NCI-H128 (cell line): ENCODE data around the gene DGKD.

Experiments used
- DNase-seq: peaks from one replicate; lab custom pipeline; 2025; ENCODE audit not compliant: unreplicated experiment; lab: John Stamatoyannopoulos, UW

Gene DGKD

DNA sequence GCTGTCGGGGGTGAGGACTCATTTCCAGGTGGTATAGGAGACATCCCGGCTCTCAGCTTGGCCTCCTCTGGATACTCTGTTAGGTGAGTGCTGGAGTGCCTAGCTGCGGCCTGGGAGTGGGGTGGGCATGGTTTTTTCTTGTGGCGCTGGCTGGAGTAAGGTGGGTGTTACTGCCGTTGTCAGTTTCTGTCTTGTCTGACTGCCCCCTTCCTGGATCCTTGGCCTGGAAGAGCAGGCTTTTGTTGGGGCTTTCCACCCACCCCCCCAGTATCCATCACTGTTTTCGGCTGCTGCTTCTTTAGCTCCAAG is 69.2 kb downstream of the DGKD start:
- DNase-seq, result no peak

DNA sequence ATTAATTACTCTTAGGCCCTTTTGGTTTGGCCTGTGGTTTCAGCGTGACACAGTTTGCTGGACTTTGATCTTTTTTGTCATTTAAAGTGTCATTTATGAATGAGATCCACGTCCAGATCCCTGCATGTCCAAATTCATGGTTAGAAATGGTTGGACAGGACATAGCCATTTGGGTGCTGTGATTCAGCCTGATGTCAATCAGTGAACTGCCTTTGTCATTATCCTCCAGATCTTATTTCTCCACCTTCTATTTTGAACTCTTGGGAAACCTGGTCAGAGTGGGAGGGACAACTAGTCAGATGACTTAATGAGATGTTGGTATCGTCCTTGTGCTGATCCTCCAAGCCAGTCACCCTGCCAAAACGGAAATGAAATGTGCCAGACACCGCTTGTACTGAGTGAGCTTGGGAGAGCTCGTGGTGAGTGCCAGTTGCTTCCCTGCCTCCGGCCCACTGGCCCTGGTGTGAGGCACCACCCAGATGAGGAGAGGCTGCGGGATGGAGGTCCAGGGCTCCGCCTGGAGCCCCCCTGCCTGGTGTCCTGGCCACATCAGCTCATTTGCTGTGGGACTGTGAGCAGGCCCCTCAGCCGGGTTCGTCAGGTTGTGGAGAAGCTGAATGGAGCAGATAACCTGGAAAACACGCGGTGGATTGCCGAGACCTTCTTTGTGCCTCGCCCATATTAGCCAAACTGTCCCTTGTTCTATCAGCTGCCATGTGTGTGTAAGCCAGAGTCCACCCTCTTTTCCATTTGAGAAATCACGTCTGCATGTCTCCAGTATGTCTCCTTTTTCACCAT is 70.1 kb downstream of the DGKD start:
- no peak for DNase-seq

DNA sequence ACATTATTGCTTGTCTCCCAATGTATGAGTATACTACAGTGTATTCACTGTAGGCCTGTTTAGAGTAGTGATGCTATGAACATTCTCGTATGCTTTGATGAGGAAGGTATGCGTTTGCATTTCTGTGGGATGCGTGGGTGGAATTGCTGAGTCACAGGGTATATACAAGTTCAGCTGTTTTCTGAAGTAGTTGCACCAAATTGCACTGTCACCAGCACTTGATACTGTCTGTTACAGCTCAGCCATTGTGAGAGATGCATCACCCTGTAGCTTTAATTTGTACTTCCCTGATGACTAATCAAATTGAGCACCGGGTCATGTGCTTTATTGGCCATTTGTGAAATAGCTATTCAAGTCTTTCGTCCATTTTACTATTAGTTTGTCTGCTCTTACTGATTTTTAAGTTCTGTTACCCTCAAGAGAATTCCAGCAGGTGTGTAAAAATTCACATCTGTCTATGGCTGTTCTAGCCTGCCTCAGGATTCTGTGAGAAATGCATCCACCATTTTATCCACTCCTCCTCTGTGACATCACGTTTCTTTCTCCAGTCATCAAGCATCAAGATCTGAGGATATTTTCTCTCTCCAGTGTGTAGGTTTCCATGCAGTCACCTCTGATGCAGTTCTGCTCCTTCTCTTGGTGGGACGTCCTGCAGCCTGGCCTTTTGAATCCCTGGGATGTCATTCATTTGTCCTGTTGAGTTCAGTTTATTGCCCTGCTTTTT is 72.5 kb downstream of the DGKD start:
- DNase-seq, result no peak

DNA sequence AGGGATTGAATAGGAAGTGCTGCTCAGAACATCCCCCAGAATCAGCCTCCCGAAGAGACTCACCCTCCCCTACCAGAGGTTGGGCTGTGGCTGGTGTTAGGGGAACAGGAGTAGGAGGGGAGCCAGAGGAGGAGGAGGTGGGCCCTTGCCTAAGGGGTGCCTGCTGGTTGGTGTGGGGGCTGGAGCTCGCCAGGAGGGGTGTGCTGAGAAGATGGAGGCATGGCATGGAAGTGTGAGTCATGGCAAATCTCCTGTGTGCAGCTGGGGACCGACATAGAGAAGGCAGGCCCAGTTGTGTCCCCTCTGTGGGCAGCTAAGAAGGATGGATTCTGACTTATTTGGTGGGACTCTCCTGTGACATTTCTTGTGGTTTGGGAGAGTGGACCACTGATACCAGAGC is 73.7 kb downstream of the DGKD start:
- no peak for DNase-seq

DNA sequence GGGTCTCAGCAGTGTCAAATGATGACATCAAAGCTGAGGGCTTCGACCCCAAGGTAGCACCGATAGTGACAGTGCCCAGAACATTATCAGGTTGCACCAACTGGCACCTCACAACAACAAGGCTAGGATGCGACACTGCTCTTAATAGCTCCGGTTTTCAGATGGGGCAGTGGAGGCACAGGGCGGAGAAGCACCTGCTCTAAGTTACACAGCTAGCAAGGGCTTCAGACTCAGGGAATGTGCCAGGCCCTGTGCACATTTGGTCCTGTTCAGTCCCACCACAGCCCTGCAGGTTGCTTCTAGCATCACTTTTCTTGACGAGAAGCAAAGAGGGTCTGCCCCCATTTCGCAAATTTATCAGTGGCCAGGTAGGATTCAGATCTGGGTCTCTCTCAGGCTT is 74.1 kb downstream of the DGKD start:
- no peak for DNase-seq

DNA sequence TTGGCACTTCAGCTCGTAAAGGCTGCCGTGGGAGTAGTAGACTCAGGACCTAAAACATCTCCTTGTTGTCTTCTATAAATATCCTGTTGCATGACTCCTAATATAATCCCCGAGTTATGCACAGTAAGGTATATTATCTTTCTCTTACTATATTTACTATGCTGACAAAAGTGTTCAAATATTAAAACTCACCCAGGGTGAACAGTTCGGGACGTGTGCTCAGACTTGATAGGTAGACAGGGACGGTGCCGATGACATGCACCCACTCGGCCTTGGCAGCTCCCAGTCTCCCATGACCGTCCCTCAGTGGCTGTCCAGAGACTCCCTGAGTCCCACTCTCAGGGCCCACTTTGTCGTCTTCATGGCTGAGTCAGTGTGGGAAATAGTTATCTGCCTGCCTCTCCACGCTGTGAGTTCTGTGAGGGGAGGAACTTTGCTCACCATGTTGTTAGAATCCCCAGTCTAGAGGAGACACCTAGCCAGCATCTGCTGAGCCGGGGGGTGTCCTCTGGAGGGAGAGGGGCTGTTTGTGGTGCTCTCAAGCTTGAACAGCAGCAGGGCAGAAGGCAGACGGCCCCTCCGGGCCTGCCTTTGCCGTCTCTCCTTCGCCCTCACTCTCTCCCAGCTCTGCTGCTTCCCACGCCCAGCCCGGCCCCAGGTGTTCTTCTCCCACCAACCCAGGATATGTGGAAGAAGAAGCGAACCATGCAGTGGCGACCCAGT is 75.0 kb downstream of the DGKD start:
- DNase-seq, result no peak

DNA sequence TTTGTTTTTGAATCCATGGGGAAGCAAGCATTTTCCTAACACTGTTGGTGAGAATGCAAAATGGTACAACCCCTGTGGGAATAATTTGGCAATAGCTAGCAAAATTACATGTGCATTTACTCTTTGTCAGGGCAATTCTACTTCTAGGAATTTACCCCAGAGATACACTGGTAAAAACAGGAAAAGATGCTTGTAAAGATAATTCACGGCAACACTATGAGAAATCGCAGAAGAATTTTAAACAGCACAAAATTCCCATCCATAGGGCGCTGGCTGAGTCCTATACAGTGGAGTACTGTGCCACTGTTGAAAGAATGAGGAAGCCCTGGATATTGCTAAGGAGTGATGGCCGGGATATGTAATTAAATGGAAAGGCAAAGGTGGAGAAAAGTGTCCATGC is 75.8 kb downstream of the DGKD start:
- DNase-seq, result no peak

DNA sequence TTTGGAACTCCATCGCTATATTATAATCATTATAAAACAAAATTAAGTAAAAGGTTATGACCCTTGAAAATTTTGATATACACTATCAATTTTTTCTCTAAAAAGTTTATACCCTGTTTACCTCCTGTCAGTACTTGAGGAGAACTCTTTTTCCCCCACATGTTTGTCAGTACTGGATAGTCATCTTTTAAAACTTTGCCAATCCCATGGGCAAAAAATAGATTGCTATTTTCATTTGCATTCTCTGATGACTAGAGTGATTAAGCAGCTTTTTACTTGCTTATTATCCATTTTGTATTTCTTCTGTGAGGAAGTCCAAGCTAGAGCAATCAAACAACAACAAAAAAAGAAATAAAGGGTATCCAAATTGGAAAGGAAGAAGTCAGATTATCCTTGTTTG is 76.4 kb downstream of the DGKD start:
- no peak for DNase-seq

DNA sequence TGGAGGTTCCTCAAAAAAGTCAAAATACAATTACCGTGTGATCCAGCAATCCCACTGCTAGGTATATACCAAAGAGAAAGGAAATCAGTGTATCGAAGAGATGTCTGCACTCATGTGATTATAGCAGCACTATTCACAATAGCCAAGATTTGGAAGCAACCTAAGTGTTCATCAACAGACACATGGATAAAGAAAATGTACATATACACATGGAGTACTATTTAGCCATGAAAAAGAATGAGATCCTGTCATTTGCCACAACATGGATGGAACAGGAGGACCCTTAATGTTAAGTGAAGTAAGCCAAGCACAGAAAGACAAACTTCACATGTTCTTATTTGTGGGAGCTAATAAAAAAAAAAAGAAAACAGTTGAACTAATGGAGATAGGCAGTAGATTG is 78.7 kb downstream of the DGKD start:
- DNase-seq, result no peak

DNA sequence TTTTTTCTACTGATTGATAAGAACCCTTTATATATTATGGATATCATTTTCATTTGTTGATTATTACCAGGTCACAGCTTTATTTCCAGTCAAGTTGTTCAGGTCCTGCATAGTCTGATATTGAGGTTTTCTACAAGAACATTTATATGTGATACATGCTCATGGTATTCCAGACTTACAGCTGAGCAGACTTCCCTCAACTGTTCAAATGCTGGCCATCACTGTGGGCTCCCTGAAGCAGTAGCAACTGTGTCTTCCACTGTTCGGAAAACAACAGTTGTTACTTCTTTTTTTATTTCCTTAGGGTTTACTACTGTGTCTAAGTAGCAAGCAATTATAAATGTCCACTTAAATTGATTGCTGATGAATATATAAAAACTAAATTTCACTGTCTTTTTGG is 79.5 kb downstream of the DGKD start:
- DNase-seq, result no peak

DNA sequence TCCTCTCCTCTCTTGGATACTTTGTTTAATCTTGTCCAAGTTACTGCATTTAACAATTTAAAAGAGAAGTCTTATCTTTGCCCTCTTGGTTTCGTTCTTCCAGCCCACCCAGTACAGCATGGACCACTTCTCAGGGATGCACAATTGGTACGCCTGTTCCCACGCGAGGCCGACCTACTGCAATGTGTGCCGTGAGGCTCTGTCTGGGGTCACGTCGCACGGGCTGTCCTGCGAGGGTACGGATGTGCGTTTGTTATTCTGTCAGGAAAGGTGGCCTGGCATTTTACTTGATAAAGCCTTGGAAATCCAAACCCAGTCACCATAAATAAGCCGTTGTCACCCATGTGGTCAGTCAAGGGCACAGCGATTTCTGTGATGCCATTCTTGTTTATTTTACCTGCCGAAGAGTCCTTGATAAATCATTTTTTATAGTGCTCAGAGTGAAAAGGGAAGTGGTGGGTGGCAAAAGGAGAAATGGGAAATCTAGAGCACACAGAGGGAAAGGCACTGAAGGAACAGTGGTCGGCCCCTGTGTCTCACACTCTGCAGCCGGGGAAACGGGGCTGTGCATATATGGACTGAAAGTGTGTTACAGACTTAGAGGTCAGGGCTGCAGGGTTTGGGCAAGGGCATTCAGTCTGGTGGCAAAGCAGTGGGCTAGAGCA is 80.5 kb downstream of the DGKD start:
- no peak for DNase-seq

DNA sequence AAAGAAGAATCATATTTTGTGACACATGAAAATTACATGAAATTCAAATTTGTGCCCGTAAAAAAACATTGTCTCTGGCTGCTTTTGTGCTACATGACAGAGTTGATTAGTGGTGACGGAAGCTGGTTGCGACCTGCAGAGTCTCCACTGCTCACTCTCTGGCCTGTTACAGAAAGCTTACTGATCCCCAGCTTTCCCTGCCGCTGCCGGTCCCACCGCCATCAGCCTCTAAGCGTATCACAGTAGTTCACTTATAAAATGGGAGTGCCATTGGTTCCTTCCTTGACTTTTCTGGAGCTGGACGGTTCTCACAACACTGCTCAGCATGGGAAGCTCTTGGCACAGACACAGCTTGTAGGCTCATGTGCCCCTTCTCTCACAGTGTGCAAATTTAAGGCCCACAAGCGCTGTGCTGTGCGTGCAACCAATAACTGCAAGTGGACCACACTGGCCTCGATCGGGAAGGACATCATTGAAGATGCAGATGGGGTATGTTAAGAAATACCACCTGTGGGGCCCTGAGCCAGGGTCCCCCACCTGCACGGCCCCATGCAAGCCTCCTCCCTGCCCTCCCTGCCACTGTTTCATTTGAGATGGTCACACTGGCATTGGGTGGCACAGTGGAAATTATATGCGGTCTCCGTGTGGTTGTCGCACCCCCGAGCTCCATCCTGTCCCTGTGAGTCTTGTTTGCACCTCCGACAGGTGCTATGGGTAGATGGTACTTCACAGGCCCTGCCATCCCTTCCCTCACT is 81.3 kb downstream of the DGKD start:
- DNase-seq, result no peak

DNA sequence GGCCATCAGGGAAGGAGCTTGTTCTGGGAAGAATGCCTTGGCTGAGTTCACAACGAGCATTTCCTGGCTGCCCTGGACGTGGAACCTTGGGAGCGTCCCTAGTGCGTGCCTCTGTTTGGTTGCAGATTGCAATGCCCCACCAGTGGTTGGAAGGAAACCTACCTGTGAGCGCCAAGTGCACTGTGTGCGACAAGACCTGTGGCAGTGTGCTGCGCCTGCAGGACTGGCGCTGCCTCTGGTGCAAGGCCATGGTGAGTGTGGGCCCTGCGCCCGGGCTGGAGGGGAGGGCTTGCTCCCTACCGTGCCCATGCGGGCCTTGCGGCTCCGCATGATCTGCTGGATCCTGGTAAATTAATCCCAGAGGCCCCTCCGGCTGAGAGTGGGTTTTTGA is 81.9 kb downstream of the DGKD start:
- no peak for DNase-seq

DNA sequence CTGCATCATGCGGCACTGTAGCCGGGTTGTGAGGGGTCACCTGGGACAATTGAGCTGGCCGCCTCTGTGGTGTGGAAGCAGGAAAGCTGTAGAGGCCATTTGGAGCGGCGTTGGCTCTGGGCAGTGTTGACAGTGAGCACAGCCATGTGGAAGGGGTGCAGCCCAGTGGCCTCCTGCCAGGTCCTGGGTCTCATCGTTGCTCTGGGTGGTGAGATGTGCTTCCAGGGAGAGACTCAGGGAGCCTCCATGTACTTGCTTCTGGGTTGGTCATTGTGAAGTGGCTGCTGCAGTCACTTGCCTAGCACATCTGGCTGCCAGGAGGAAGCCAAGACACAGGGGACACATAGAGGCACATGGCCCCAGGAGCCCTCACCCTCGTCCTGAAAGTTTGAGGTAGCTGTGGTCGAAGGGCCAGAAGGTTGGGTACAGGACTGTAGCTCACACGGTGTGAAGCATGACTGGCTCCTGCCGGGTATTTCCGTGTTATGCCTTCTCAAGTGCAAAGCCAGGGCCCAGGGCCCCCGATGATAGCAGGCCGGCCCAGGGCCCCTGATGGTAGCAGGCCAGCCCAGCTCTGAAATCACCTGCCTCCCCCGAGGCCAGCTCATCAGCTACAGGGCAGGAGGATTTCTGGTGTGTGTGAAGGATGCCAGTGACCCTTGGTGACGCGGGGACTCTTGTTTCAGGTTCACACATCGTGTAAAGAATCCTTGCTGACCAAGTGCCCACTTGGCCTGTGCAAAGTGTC is 82.6 kb downstream of the DGKD start:
- DNase-seq, result no peak

DNA sequence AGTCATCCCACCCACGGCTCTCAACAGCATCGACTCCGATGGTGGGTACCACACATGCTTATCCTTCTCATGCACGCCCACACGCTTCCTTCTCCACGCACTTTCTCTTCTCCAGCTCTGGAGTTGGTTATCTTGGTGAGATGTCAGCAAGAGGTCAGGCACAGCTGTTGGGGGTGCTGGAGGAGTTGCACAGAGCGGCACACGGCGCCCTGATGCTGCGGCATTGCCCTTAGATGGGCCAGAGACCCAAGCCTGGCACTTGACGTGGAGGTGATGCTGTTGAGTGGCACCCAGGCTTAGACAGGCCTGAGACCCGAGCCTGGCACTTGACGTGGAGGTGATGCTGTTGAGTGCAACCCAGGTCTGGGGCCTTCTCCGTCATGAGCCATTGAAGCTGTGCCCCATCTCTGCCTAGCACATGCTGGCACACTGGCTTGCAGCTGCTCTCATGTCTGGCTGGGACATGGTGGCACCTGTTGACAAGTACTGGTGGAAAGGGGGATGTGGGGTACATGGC is 83.2 kb downstream of the DGKD start:
- DNase-seq, result no peak

DNA sequence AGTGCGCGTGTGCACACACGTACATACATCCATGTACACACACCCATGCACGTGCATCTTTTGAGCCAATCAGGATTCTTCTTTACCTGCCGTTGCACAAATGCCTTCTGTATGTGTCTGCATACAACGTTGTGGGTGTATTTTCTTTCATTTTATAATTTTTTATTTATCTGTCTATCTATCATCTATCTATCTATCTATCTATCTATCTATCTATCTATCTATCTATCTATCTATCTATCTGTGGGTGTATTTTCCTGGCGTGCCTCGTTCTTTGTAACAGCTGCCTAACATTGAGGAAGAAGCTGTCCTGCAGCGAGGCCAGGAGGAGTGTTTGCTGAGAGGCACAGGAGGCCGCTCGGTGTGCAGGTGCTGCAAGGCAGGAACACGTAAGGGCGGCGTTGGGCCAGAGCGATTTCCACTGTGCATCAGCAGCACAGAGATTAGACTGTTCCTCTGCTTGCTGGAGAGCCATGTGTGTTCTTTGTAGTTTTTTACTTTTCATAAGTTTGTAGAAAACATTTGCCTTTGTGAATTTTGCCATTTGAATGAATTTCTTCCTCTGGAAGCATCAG is 84.4 kb downstream of the DGKD start:
- no peak for DNase-seq

DNA sequence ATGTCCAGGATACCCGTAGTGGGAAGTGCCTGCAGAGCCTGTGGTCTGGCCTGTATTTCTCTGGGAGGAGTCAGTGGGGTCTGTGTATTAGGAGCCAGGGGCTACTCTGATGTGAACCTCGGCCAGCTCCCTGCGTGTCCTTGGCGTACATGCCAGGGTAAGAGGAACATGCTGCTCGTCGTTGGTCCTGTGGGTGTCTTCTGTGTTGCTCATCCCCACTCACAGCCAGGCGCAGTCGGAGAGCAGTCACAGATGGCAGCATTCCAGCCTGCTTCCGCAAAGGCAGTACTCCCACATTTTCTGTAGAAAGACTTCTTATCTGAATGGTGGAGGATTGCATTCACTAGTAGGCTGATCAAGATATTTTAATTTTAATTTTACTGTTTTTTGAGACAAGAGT is 84.9 kb downstream of the DGKD start:
- no peak for DNase-seq

DNA sequence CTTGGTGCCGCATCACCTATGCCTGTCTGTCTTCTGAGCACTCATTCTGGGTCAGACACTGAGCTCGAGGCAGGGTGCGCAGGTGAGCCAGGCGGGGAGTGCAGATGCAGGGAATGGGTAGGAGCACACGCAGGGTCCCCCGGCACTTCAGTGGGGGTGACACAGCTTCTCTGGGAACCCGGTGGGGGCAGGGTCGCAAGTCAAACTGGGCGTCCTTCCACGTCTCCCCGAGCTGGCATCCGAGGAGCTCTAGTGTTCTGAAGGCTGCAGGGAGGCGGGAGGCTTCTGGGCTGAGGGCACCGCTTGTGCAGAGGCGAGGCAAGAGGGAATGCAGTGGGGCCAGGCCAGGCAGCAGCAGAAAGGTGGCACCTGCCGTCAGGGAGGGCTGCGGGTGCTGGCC is 86.0 kb downstream of the DGKD start:
- no peak for DNase-seq

DNA sequence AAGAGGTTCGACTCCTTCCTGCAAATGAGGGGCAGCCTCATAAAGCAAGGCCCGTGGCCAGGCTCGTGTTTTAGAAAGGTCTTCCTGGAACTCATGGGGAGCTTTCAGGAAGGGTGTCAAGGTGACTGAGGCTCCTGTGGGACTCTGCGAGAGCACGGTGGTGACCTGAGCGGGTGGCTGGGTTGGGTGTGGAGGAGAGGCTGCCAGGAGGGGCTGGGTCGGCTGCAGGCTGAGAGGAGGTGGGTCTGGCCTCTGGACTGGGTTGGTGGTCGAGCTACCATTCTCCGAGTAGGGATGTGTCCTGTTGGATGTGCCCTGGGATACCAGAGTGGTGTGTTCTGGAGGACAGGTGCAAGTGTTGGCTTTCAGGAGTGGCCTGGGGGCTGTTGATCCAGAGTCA is 86.4 kb downstream of the DGKD start:
- DNase-seq, result no peak
